ENCODE results near the gene TMED5.

GRCh38 chr1:93143136-93143535 lies 37.1 kb downstream of the TMED5 start:
- TF ChIP-seq CTCF (tag by site-specific recombination; IDR thresholded peaks at IDR 0.05) (no peak), REPIN1 (tag by site-specific recombination; IDR thresholded peaks at IDR 0.05; ENCODE audit: low read depth) (no peak), HOXC10 (CRISPR knock-in tag; IDR thresholded peaks at IDR 0.05) (no peak), ZNF544 (tag by site-specific recombination; IDR thresholded peaks at IDR 0.05) (no peak), TCF7L2 (IDR thresholded peaks at IDR 0.05; ENCODE audit: borderline replicate concordance, low read depth, low read length) (no peak), ZNF529 (tag by site-specific recombination; IDR thresholded peaks at IDR 0.05; ENCODE audit: insufficient replicate concordance) (no peak)
- TF ChIP-seq, protein P1, sequence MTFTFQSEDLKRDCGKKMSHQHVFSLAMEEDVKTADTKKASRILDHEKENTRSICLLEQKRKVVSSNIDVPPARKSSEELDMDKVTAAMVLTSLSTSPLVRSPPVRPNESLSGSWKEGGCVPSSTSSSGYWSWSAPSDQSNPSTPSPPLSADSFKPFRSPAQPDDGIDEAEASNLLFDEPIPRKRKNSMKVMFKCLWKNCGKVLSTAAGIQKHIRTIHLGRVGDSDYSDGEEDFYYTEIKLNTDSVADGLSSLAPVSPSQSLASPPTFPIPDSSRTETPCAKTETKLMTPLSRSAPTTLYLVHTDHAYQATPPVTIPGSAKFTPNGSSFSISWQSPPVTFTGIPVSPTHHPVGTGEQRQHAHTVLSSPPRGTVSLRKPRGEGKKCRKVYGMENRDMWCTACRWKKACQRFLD (tag by site-specific recombination; IDR thresholded peaks at IDR 0.05) = no peak
- TF ChIP-seq, protein P2, sequence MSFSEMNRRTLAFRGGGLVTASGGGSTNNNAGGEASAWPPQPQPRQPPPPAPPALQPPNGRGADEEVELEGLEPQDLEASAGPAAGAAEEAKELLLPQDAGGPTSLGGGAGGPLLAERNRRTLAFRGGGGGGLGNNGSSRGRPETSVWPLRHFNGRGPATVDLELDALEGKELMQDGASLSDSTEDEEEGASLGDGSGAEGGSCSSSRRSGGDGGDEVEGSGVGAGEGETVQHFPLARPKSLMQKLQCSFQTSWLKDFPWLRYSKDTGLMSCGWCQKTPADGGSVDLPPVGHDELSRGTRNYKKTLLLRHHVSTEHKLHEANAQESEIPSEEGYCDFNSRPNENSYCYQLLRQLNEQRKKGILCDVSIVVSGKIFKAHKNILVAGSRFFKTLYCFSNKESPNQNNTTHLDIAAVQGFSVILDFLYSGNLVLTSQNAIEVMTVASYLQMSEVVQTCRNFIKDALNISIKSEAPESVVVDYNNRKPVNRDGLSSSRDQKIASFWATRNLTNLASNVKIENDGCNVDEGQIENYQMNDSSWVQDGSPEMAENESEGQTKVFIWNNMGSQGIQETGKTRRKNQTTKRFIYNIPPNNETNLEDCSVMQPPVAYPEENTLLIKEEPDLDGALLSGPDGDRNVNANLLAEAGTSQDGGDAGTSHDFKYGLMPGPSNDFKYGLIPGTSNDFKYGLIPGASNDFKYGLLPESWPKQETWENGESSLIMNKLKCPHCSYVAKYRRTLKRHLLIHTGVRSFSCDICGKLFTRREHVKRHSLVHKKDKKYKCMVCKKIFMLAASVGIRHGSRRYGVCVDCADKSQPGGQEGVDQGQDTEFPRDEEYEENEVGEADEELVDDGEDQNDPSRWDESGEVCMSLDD (tag by site-specific recombination; IDR thresholded peaks at IDR 0.05) = no peak
